Ovary (tissue), 3 donors: ENCODE measurements around the gene GLB1L.

ENCODE experiments used
- CTCF ChIP-seq, 3 donors: fragments of 450-650 bp in 2 of 3; fragments of 200-600 bp in 1 of 3; IDR thresholded peaks; one replicate each; pipeline versions ENCODE4 v1.5.1 to v1.8.0; 2016 to 2022; ENCODE audit warnings: antibody characterized with exemption in 3 of 3, mild to moderate bottlenecking in 1 of 3
- EP300 ChIP-seq: sonication (generic); formaldehyde crosslinking; IDR thresholded peaks from one replicate; pipeline ENCODE4 v1.6.1; 2017; ENCODE audit warnings: antibody characterized with exemption
- POLR2A ChIP-seq: fragments of 450-650 bp; IDR thresholded peaks from one replicate; pipeline ENCODE4 v1.6.1; 2017; ENCODE audit warnings: antibody characterized with exemption, mild to moderate bottlenecking, moderate library complexity
- donor health status: DM: no; HTN: no; CAD: no.

GRCh38 chr2:219282375-219282774, 37.1 kb upstream of the GLB1L start:
- TF ChIP-seq POLR2A, result no peak
- no peak for TF ChIP-seq CTCF (IDR thresholded peaks at IDR 0.05)
- no peak for TF ChIP-seq EP300
